ENCODE results near the gene KLLN. TPM values are rescaled to one million over a fixed set of nuclear protein-coding genes. Genes with fewer than 3 reads are reported as not detected.

Gene KLLN
- total and polyA plus RNA-seq, 2 of the 13 experiments (the other 11 are each of a cell fraction or from before 2014, with no cell fraction given), result 0.08 to 0.44 TPM

DNA sequence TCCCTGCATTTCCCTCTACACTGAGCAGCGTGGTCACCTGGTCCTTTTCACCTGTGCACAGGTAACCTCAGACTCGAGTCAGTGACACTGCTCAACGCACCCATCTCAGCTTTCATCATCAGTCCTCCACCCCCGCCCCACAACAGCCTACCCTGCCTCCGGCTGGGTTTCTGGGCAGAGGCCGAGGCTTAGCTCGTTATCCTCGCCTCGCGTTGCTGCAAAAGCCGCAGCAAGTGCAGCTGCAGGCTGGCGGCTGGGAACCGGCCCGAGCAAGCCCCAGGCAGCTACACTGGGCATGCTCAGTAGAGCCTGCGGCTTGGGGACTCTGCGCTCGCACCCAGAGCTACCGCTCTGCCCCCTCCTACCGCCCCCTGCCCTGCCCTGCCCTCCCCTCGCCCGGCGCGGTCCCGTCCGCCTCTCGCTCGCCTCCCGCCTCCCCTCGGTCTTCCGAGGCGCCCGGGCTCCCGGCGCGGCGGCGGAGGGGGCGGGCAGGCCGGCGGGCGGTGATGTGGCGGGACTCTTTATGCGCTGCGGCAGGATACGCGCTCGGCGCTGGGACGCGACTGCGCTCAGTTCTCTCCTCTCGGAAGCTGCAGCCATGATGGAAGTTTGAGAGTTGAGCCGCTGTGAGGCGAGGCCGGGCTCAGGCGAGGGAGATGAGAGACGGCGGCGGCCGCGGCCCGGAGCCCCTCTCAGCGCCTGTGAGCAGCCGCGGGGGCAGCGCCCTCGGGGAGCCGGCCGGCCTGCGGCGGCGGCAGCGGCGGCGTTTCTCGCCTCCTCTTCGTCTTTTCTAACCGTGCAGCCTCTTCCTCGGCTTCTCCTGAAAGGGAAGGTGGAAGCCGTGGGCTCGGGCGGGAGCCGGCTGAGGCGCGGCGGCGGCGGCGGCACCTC lies at the start of gene KLLN, which contains the start of gene PTEN (continued):
- TF ChIP-seq, protein P1, sequence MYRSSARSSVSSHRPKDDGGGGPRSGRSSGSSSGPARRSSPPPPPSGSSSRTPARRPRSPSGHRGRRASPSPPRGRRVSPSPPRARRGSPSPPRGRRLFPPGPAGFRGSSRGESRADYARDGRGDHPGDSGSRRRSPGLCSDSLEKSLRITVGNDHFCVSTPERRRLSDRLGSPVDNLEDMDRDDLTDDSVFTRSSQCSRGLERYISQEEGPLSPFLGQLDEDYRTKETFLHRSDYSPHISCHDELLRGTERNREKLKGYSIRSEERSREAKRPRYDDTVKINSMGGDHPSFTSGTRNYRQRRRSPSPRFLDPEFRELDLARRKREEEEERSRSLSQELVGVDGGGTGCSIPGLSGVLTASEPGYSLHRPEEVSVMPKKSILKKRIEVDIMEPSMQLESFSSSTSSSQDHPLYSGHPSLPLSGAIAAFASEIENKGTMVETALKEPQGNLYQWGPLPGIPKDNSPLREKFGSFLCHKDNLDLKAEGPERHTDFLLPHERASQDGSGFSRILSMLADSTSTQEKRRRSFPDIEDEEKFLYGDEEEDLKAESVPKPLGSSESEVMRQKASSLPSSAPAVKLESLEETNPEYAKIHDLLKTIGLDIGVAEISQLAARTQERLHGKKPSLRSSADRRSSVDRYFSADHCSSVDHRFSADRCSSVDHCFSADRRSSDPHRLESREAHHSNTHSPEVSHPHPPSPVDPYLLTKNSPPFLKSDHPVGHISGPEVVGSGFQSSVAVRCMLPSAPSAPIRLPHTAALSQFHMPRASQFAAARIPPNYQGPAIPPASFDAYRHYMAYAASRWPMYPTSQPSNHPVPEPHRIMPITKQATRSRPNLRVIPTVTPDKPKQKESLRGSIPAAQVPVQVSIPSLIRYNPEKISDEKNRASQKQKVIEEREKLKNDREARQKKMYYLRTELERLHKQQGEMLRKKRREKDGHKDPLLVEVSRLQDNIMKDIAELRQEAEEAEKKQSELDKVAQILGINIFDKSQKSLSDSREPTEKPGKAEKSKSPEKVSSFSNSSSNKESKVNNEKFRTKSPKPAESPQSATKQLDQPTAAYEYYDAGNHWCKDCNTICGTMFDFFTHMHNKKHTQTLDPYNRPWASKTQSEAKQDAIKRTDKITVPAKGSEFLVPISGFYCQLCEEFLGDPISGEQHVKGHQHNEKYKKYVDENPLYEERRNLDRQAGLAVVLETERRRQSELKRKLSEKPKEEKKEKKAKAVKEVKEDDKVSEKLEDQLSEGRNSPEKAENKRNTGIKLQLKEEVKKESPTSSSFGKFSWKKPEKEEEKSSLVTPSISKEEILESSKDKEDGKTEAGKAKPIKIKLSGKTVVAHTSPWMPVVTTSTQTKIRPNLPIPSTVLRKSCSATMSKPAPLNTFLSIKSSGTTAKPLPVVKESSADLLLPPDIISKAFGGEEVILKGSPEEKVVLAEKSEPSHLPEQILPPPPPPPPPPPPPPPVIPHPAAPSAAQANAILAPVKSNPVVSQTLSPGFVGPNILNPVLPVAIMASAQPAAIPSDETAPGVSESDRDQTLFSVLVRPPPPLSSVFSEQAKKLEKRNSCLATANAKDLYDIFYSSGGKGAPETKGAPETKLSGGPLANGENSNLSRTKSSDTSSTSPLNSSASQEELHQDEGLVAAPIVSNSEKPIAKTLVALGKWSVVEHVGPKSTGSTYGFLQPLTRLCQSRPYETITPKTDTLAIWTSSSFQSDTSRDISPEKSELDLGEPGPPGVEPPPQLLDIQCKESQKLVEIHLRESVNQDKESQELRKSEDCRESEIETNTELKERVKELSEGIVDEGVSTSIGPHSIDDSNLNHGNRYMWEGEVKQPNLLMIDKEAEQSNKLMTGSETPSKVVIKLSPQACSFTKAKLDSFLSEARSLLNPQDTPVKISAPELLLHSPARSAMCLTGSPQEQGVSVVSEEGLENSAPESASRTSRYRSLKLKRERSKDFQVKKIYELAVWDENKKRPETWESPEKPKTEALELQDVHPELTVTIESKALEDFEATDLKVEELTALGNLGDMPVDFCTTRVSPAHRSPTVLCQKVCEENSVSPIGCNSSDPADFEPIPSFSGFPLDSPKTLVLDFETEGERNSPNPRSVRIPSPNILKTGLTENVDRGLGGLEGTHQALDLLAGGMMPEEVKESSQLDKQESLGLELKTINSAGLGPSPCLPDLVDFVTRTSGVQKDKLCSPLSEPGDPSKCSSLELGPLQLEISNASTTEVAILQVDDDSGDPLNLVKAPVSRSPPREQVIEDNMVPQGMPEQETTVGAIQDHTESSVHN (CRISPR knock-in tag; IDR thresholded peaks at IDR 0.05), result no peak
- TF ChIP-seq ZNF101 (CRISPR knock-in tag; IDR thresholded peaks at IDR 0.05; ENCODE audit: borderline replicate concordance, low read depth) (no peak), HMGA1 (CRISPR knock-in tag; conservative IDR thresholded peaks at IDR 0.05) (no peak), FOXC1 (CRISPR knock-in tag; IDR thresholded peaks at IDR 0.05; ENCODE audit: borderline replicate concordance) (no peak), JUN (CRISPR knock-in tag; IDR thresholded peaks at IDR 0.05) (peak; percentile 79), TAF1 (CRISPR knock-in tag; IDR thresholded peaks at IDR 0.05) (peak; percentile 97), EP300 (IDR thresholded peaks at IDR 0.05; ENCODE audit: low read depth in 2 of 2, low read length in 2 of 2) (peak in 1 of 2 experiments; percentile 50; a peak in 1 of 4 replicates), EP300 (CRISPR knock-in tag; IDR thresholded peaks at IDR 0.05; ENCODE audit: borderline replicate concordance) (peak; percentile 51; the same call in 1 of the 2 replicates), MIER2 (CRISPR knock-in tag; IDR thresholded peaks at IDR 0.05) (0 out of 2 replicates have a peak, but pooled peaks have one; percentile 54), SIX1 (CRISPR knock-in tag; IDR thresholded peaks at IDR 0.05; ENCODE audit: borderline replicate concordance) (no peak)
- TF ChIP-seq, protein P2, sequence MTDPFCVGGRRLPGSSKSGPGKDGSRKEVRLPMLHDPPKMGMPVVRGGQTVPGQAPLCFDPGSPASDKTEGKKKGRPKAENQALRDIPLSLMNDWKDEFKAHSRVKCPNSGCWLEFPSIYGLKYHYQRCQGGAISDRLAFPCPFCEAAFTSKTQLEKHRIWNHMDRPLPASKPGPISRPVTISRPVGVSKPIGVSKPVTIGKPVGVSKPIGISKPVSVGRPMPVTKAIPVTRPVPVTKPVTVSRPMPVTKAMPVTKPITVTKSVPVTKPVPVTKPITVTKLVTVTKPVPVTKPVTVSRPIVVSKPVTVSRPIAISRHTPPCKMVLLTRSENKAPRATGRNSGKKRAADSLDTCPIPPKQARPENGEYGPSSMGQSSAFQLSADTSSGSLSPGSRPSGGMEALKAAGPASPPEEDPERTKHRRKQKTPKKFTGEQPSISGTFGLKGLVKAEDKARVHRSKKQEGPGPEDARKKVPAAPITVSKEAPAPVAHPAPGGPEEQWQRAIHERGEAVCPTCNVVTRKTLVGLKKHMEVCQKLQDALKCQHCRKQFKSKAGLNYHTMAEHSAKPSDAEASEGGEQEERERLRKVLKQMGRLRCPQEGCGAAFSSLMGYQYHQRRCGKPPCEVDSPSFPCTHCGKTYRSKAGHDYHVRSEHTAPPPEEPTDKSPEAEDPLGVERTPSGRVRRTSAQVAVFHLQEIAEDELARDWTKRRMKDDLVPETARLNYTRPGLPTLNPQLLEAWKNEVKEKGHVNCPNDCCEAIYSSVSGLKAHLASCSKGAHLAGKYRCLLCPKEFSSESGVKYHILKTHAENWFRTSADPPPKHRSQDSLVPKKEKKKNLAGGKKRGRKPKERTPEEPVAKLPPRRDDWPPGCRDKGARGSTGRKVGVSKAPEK (CRISPR knock-in tag; IDR thresholded peaks at IDR 0.05; ENCODE audit: borderline replicate concordance), result no peak
- TF ChIP-seq, protein P3, sequence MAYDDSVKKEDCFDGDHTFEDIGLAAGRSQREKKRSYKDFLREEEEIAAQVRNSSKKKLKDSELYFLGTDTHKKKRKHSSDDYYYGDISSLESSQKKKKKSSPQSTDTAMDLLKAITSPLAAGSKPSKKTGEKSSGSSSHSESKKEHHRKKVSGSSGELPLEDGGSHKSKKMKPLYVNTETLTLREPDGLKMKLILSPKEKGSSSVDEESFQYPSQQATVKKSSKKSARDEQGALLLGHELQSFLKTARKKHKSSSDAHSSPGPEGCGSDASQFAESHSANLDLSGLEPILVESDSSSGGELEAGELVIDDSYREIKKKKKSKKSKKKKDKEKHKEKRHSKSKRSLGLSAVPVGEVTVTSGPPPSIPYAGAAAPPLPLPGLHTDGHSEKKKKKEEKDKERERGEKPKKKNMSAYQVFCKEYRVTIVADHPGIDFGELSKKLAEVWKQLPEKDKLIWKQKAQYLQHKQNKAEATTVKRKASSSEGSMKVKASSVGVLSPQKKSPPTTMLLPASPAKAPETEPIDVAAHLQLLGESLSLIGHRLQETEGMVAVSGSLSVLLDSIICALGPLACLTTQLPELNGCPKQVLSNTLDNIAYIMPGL (CRISPR knock-in tag; IDR thresholded peaks at IDR 0.05; ENCODE audit: borderline replicate concordance in 1 of 2, low read depth in 1 of 2), result peak; percentile 84 to 90; a peak in 3 of 4 replicates

Data from HepG2 (cell line).